GM19395 (cell line): Measurements from ENCODE around the gene EED.
"Not testable (repeated sequence)": the region's sequence is repeated elsewhere in the genome, so short reads cannot be mapped to it uniquely, and the experiment has no call there.

Experiments
- ATAC-seq: cut with Tn5 transposase; IDR thresholded peaks from one replicate; pipeline ENCODE4 v1.9.1; 2021; ENCODE audit warnings: mild to moderate bottlenecking, moderate library complexity; ENCODE audit not compliant: unreplicated experiment

EED gene

DNA sequence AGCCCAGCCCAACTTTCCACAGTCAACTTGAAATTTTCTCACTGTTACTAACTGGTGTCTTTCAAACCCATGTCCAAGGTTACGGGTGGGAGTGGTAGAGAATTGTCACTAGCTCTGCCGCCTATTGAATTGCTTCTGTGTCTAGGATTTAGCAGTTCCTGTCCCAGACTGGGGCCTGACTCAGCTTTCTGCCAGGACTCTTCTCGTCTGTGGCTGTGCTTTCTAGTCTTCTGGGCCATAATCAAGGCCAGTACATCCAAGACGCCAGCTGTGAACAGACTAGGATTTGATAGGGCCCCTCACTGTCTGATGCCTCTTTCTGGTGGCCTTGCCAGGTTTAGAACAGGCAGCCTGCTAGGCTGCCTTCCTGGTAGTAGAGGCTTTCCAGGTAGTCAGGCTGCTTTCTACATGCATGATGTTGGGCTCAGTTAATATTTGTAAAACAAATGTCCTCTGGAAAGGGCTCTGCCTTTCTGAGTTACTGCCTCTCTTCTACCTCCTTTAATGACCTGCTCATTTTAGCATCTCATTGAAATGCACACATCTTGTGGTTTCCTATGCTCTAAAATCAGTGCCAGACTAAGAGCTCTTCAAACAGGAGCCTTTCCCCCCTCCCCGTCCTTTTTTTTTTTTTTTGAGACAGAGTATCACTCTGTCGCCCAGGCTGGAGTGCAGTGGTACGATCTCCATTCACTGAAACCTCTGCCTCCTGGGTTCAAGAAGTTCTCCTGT is 44.4 kb downstream of the EED start:
- ATAC-seq = no peak

DNA sequence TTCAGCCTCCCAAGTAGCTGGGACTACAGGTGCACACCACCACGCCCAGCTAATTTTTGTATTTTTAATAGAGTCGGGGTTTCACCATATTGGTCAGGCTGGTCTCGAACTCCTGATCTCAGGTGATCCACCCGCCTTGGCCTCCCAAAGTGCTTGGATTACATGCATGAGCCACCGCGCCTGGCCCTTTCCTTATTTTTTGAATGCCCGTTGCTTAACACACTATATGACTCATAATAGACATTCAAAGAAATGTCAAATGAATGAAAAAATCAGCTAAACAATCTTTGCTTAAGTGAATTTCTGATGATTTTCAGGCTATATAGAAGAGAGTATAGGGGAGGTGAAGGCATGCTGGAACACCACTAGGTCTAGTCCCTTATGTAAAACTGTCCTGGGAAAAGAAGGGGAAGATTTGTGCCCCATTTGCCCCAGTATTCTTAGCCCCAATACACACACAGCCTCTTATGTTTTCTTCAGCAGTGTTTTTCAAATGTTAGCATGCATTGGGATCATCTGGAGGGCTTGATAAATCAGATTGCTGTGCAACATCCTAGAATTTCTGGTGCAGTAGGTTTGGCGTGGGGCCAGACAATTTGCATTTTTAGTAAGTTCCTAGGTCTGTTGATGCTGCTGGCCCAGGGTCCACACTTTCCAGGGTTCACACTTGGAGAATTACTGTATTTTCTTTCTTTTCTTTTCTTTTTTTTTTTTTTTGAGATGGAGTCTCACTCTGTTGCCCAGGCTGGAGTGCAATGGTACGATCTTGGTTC is 45.1 kb downstream of the EED start:
- ATAC-seq = not testable (repeated sequence)

- ATAC-seq = peak; percentile 26
Observed at GRCh38 chr11:86291466-86292262, 47.1 kb downstream of the EED start.

- peak; percentile 86 for ATAC-seq
Observed at GRCh38 chr11:86292912-86293616, 48.5 kb downstream of the EED start.

GRCh38 chr11:86294026-86294425 is 49.5 kb downstream of the EED start:
- ATAC-seq = no peak

DNA sequence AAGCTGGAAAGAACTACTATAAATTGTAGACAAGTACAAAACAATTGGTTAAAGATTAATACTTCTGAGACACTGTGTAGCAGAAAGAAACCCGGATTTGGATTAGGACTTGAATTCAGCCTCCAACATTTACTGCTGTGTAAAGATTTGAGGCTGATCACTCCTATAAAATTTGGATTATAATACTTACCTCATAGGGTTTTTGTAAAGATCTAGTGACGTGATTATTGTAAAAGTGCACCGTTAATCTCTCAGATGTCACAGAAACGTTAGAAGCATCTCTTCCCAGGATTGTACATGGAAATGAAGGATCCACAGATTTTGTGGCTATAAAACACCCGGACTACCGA is 57.2 kb downstream of the EED start:
- ATAC-seq = peak; percentile 41

GRCh38 chr11:86302092-86302793 is 57.7 kb downstream of the EED start, which contains the start of gene HIKESHI:
HIKESHI (plus strand) TSS chr11:86302240; CDS start chr11:86302449, 209 bp downstream.
- peak; percentile 99 for ATAC-seq

DNA sequence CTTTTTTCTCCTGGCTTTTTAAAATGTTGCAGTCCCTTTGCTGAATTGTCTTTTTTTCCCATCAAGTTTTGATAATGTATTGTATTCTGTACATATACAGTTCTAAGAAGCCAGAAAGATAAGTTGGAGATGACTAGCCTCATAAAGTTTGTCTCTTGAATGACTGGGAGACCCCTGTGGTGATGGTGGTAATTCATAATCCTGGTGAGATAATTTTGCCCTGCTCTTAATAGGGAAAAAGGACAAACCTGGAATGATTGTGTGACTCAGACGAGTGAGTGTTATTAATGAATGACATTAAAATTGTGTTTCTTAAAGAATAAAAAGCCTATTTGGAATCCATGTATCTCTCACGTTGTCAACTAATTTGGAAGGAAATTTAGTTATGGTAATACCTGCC is 58.7 kb downstream of the EED start:
- ATAC-seq = no peak

GRCh38 chr11:86308710-86309109 is 64.2 kb downstream of the EED start:
- not testable (repeated sequence) for ATAC-seq

DNA sequence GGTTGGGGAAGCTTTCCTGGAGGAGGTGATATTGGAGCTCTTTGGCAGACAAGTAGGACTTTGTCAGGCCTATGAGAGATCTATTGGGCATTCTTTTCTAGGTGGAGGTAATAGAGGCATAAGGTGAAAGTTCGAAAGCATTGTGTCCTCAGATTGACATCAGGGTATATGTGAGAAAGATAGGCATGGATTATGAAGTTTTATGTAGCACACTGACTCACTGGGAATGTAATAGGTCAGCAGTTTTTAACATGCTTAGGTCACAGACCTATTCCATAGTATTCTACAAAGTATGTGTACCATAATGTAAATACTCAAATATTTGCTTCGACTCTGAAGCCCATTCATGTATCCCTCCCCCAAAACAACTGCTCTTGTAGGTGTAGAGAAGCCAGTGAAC is 69.2 kb downstream of the EED start:
- no peak for ATAC-seq

DNA sequence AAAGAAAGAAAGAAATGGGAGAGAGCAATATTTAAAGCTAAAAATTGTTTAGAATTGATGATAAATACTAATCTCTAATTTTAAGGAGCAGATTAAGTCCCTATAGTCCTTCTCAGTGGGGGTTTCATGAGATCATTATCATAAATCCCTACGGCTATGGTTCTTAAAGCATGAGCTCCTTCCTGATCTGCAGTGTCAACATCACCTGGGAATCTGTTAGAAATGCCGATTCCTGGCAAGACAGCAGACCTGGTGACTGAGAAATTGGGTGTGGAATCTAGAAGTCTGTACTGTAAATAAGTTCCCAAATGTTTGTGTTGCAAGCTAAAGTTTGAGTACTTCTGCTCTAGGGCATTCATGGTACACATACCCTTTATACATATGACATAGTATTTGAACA is 70.1 kb downstream of the EED start:
- no peak for ATAC-seq
